T-helper 2 cell treated with Interferon-gamma antibody and Interleukin-4, amounts not matched to agents 5 μg/mL and 100 μg/mL, for 36 hours (primary cell): ENCODE data around the gene CCDC182.

Experiments used
- DNase-seq: peaks from one replicate; pipeline ENCODE4 v3.0.0; 2021; ENCODE audit warnings: low spot score
- H3K27ac Mint-ChIP-seq: one replicate; pipeline ENCODE4 v1.8.0; 2021; ENCODE audit warnings: mild to moderate bottlenecking, mixed read lengths
- H3K27me3 Mint-ChIP-seq: one replicate; pipeline ENCODE4 v1.8.0; 2021; ENCODE audit warnings: low read depth, mixed read lengths
- H3K36me3 Mint-ChIP-seq: one replicate; pipeline ENCODE4 v1.8.0; 2021; ENCODE audit warnings: low read depth, mixed read lengths
- H3K4me1 Mint-ChIP-seq: one replicate; pipeline ENCODE4 v1.8.0; 2021; ENCODE audit warnings: low read depth, mixed read lengths
- H3K4me3 Mint-ChIP-seq: one replicate; pipeline ENCODE4 v1.8.0; 2022; ENCODE audit warnings: mild to moderate bottlenecking, moderate library complexity, mixed read lengths
- H3K9me3 Mint-ChIP-seq: one replicate; pipeline ENCODE4 v1.8.0; 2021; ENCODE audit warnings: mixed read lengths

The CCDC182 gene

DNA sequence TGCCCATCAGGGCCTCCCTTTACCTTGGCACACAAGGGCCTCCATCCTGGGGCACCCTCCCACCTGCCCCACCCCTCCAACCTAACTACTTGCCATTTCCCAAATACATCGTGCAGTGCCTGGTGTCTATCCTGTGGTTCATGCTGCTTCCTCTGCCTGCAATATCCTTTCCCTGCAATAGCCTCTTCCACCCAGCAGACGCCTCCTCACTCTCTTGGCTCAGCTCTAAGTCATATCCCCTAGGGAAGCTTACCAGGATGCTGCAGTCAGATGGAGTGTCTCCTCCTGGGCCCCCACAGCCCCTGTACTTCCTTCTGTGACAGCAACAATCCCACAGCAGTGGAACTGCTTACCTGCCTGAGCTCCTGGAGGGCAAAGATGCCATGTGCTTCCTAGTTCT lies 36.7 kb downstream of the CCDC182 start:
- H3K36me3 Mint-ChIP-seq: no peaks in the 10 kb centered on the region
- DNase-seq: no peak
- H3K27me3 Mint-ChIP-seq: peaks cover 29% of the 10 kb centered on the region
- no peaks in the 10 kb centered on the region for H3K9me3 Mint-ChIP-seq
- H3K4me1 Mint-ChIP-seq: no peaks in the 10 kb centered on the region
- no peak overlapping the region for H3K27ac Mint-ChIP-seq
- no peak overlapping the region for H3K4me3 Mint-ChIP-seq

- no peak for DNase-seq
- H3K4me1 Mint-ChIP-seq: no peaks in the 10 kb centered on the region
- H3K36me3 Mint-ChIP-seq: no peaks in the 10 kb centered on the region
- peaks cover 24% of the 10 kb centered on the region for H3K27me3 Mint-ChIP-seq
- no peak overlapping the region for H3K27ac Mint-ChIP-seq
- no peaks in the 10 kb centered on the region for H3K9me3 Mint-ChIP-seq
- H3K4me3 Mint-ChIP-seq: no peak overlapping the region
These were observed 37.2 kb downstream of the CCDC182 start for GRCh38 chr17:57707892-57708291.

DNA sequence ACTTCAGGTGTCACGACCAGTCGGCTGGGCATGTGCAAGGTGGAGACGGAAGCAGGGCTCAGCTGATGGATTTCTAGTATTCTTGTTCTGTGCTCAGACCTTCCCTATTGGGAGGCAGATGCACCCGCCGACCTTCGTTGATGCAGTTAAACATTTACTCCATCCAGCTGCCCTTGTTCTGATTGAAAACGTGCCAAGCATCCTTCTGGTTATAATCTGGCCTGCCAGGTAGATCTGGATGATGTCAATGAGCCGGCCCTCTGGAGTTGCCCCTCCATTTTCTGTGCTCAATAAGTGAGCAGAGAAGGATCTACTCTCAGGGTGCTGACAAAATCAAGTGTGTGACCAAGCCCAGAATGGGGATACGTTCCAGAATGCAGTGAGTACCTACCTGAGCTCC lies 38.3 kb downstream of the CCDC182 start:
- no peaks in the 10 kb centered on the region for H3K4me1 Mint-ChIP-seq
- H3K27ac Mint-ChIP-seq: no peak overlapping the region
- DNase-seq: peak; percentile 1
- H3K4me3 Mint-ChIP-seq: no peak overlapping the region
- no peaks in the 10 kb centered on the region for H3K9me3 Mint-ChIP-seq
- peaks cover 19% of the 10 kb centered on the region for H3K27me3 Mint-ChIP-seq
- no peaks in the 10 kb centered on the region for H3K36me3 Mint-ChIP-seq

DNA sequence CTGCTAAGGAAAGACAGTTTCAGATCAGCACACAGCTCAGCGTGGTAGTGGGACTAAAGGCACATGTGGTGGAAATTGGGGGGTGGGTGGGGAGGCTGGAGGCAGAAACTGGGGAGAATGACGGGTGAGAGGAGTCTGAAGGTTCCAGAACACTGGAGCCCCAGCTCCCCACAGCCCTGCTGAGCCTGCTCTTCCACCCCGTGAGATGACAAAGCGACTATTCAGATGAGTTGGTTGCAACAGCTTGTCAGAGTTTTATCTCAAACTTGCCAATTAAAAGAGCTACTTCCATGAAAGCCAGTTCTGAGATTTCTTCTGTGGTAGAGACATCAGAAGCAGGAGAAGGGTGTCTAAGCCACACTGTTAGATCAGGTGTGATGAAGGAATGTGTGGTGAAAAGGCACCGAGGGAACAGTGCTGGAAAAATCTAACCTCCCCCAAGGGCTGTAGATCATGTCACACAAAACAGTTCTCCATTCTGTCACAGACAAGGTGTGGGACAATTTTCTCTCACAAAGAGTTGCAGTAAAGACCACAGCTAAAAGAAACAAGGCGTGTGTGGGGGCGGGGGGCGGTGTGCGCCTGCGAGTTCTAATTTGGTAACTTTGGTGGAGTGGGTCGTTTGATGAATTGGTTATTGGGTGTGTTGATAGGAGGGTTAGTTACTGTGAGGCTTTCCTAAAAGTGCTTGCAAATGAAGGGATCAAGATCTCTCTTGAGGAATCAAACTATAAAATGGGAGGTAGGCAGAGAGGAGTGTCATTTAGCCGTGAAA lies 39.0 kb downstream of the CCDC182 start:
- Mint-ChIP-seq H3K27ac (no peak overlapping the region), H3K4me1 (no peaks in the 10 kb centered on the region), H3K27me3 (peaks cover 12% of the 10 kb centered on the region), H3K4me3 (no peak overlapping the region), H3K9me3 (no peaks in the 10 kb centered on the region), H3K36me3 (no peaks in the 10 kb centered on the region)
- DNase-seq: no peak

- peaks cover 7% of the 10 kb centered on the region for H3K27me3 Mint-ChIP-seq
- H3K9me3 Mint-ChIP-seq: no peaks in the 10 kb centered on the region
- no peak overlapping the region for H3K27ac Mint-ChIP-seq
- H3K36me3 Mint-ChIP-seq: no peaks in the 10 kb centered on the region
- no peak for DNase-seq
- no peak overlapping the region for H3K4me3 Mint-ChIP-seq
- H3K4me1 Mint-ChIP-seq: no peaks in the 10 kb centered on the region
These were observed 40.7 kb downstream of the CCDC182 start for GRCh38 chr17:57704448-57704847.

DNA sequence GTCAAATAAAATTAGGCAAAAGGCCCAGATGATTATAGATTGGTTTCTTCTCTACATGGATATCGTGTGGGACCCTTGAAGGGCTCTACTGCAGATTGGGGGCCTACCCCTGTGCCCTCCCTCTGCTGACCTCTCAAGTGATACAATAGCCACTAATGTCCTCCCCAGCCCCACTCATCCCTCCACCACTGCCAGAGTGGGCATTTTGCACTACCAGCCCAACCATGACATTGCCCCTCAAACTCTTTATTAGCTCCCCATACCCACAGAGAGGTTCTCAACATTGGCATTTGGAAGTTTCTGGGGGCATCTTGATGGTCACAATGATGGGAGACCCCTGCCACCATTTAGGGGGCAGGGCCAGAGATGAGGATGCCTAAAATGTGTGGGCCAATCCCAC lies 41.8 kb downstream of the CCDC182 start:
- Mint-ChIP-seq H3K9me3 (no peaks in the 10 kb centered on the region), H3K4me3 (no peak overlapping the region), H3K4me1 (no peaks in the 10 kb centered on the region), H3K36me3 (no peaks in the 10 kb centered on the region), H3K27me3 (peaks cover 1% of the 10 kb centered on the region), H3K27ac (no peak overlapping the region)
- no peak for DNase-seq

DNA sequence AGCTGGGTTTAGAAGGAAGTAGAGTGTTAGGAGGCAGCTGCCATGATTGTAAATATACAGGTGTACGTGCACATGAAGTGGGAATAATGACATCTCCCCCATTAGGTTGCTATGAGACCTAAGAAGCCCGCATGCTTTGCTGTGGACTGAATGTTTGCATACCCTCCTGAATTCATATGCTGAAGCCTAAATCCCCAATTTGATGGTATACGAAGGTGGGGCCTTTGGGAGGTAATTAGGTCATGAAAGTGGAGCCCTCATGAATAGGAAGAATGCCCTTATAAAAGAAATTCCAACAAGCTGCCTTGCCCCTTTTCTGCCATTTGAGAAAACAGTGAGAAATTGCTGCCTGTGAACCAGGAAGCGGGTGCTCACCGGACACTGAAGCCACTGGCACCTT lies 44.0 kb downstream of the CCDC182 start:
- no peak overlapping the region for H3K27ac Mint-ChIP-seq
- H3K27me3 Mint-ChIP-seq: no peaks in the 10 kb centered on the region
- peaks cover 1% of the 10 kb centered on the region for H3K9me3 Mint-ChIP-seq
- no peak overlapping the region for H3K4me3 Mint-ChIP-seq
- no peaks in the 10 kb centered on the region for H3K36me3 Mint-ChIP-seq
- no peaks in the 10 kb centered on the region for H3K4me1 Mint-ChIP-seq
- DNase-seq: no peak

DNA sequence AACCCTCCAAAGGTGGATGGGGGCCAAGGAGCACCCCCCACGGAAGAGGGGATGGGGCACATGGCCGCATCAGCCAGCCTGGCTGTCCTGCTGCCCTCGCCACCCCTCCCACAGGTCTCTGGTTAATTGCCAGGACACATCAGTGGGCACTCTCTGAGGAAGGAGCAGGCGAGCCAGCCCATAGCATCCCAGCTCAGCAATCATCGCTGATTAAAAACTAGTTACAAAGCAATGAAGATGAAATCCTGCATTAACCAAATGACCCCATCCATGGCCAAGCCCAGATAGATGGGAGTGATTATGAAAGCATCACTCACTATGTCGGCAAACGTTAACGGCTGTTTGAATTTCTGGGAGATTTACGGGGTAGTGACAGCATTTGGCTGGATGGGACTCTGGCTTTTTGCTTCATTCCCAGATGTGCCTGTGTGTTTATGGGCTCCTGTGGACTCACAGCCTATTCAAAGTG lies 45.3 kb downstream of the CCDC182 start:
- Mint-ChIP-seq H3K36me3 (no peaks in the 10 kb centered on the region), H3K9me3 (peaks cover 11% of the 10 kb centered on the region), H3K27me3 (no peaks in the 10 kb centered on the region), H3K4me3 (no peak overlapping the region), H3K4me1 (no peaks in the 10 kb centered on the region), H3K27ac (no peak overlapping the region)
- no peak for DNase-seq

GRCh38 chr17:57697891-57698711 lies 47.0 kb downstream of the CCDC182 start:
- peak; percentile 3 for DNase-seq
- Mint-ChIP-seq H3K4me3 (no peak overlapping the region), H3K4me1 (no peaks in the 10 kb centered on the region), H3K27me3 (peaks cover 2% of the 10 kb centered on the region), H3K27ac (no peak overlapping the region), H3K36me3 (peaks cover 4% of the 10 kb centered on the region), H3K9me3 (peaks cover 17% of the 10 kb centered on the region)

DNA sequence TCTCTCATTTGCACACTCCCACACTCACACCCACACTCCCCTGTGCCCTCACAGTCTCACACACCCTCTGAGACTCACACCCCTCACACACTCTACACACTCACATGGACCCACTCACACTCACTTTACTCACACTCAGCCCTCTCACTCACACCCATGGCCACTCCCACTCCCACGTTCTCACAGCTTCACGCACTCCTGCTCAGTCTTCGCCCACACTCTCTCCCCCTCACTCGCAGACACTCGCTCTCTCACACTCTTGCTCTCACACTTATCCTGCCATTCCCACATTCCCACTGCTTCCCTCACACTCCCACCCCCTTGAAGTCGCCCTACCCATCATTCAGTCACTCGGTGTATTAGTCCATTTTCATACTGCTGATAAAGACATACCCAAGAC lies 47.9 kb downstream of the CCDC182 start:
- Mint-ChIP-seq H3K4me3 (no peak overlapping the region), H3K36me3 (peaks cover 5% of the 10 kb centered on the region), H3K9me3 (peaks cover 17% of the 10 kb centered on the region), H3K4me1 (peaks cover 7% of the 10 kb centered on the region), H3K27ac (no peak overlapping the region), H3K27me3 (peaks cover 2% of the 10 kb centered on the region)
- DNase-seq: no peak

DNA sequence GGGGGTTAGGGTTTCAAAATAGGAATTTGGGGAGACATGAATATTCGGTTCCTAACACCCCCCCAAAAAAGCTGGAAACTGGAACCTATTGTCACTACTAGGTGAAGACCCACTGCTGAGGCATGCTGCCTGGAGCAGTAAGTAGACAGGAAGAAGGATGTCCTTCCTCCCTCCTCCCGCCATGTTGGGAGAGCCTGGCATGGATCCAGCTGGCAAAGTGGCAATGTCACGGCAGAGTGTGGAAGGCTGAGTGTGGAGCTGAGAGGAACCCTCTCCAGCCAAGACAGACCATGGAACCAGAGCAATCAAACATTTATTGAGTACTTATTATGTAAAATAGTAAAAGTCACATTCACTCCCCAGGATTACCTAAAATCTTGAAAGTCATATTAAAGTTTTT lies 49.0 kb downstream of the CCDC182 start:
- Mint-ChIP-seq H3K4me3 (no peak overlapping the region), H3K9me3 (peaks cover 17% of the 10 kb centered on the region), H3K27ac (no peak overlapping the region), H3K4me1 (peaks cover 7% of the 10 kb centered on the region), H3K27me3 (peaks cover 7% of the 10 kb centered on the region), H3K36me3 (peaks cover 5% of the 10 kb centered on the region)
- DNase-seq: no peak
